NB4 (cell line): Measurements from ENCODE around the gene AP3M1.

Experiments used
- POLR2A ChIP-seq: IDR thresholded peaks from 2 replicates; pipeline ENCODE4 v1.6.1; 2011; ENCODE audit warnings: mild to moderate bottlenecking; ENCODE audit not compliant: insufficient read length; ENCODE audit errors: extremely low read depth
- TF ChIP-seq, protein P1 (sequence below): IDR thresholded peaks from one replicate; pipeline ENCODE4 v1.5.1; 2012; ENCODE audit warnings: low read depth, low read length

DNA sequence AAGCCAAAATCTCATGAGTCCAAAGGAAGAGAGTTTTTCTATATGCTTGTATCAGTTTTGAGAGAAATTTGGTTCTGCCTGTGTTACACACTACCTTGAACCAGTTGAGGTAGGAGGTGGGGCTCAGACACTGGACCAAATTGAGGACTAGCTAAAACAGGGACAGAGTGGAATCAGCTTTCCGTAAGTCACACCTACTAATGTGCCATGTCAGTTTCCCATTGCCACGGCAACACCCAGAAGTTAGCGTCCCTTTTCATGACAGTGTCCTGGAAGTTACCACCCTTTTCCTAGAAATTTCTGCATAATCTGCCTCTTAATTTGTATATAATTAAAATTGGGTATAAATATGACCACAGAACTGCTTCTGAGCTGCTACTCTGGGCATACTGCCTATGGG lies 9.4 kb upstream of the AP3M1 start:
- no peak for TF ChIP-seq POLR2A
- TF ChIP-seq, protein P1, sequence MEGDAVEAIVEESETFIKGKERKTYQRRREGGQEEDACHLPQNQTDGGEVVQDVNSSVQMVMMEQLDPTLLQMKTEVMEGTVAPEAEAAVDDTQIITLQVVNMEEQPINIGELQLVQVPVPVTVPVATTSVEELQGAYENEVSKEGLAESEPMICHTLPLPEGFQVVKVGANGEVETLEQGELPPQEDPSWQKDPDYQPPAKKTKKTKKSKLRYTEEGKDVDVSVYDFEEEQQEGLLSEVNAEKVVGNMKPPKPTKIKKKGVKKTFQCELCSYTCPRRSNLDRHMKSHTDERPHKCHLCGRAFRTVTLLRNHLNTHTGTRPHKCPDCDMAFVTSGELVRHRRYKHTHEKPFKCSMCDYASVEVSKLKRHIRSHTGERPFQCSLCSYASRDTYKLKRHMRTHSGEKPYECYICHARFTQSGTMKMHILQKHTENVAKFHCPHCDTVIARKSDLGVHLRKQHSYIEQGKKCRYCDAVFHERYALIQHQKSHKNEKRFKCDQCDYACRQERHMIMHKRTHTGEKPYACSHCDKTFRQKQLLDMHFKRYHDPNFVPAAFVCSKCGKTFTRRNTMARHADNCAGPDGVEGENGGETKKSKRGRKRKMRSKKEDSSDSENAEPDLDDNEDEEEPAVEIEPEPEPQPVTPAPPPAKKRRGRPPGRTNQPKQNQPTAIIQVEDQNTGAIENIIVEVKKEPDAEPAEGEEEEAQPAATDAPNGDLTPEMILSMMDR = no peak
